Gastroesophageal sphincter (tissue), 3 donors: ENCODE data around the gene FBXO31.

ENCODE experiments used
- EP300 ChIP-seq: sonication (generic); formaldehyde crosslinking; IDR thresholded peaks from one replicate; pipeline ENCODE4 v1.6.1; 2017; ENCODE audit warnings: antibody characterized with exemption, mild to moderate bottlenecking
- TF ChIP-seq, protein P1 (sequence below), 4 experiments: fragments of 200-600 bp in 2 of 4; fragments of 450-650 bp in 2 of 4; sonication (generic) in 1 of 4; IDR thresholded peaks; one replicate each; pipeline ENCODE4 v1.5.1; 2017 to 2019; ENCODE audit warnings: antibody characterized with exemption in 4 of 4, mild to moderate bottlenecking in 2 of 4, moderate library complexity in 2 of 4

DNA sequence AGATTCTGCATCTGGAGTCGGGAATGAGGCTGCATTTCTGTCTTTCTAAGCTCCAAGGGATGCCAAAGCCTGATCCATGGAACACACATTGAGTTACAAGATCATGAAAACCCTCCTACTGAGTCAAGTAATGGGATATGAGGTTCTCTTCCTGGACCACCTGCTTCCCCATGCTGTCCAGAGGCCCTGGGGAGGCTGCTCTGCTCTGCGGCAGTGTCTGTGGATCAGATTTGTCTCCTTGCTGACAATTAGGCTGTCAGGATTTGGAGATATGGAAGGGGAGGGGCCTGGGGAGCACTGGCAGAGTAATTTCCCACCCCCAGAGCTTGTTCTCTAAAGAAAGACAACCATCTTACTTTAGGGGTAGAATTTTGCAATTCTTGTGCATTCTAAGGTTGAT is 99.4 kb downstream of the FBXO31 start:
- no peak for TF ChIP-seq EP300
- TF ChIP-seq, protein P1, sequence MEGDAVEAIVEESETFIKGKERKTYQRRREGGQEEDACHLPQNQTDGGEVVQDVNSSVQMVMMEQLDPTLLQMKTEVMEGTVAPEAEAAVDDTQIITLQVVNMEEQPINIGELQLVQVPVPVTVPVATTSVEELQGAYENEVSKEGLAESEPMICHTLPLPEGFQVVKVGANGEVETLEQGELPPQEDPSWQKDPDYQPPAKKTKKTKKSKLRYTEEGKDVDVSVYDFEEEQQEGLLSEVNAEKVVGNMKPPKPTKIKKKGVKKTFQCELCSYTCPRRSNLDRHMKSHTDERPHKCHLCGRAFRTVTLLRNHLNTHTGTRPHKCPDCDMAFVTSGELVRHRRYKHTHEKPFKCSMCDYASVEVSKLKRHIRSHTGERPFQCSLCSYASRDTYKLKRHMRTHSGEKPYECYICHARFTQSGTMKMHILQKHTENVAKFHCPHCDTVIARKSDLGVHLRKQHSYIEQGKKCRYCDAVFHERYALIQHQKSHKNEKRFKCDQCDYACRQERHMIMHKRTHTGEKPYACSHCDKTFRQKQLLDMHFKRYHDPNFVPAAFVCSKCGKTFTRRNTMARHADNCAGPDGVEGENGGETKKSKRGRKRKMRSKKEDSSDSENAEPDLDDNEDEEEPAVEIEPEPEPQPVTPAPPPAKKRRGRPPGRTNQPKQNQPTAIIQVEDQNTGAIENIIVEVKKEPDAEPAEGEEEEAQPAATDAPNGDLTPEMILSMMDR (IDR thresholded peaks at IDR 0.05) = no peak
